Lower lobe of right lung (tissue), 2 donors: ENCODE data around the gene UBASH3B. TPM values are rescaled to one million over a fixed set of nuclear protein-coding genes. Genes with fewer than 3 reads are reported as not detected.

Experiments used
- ATAC-seq, 2 donors: fragments of 200-7000 bp; cut with Tn5 transposase; one replicate each; pipeline ENCODE4 v1.9.1; 2020 to 2022; ENCODE audit warnings: mild to moderate bottlenecking in 2 of 2, moderate library complexity in 2 of 2
- DNase-seq: peaks from one replicate; pipeline ENCODE4 v3.0.0-alpha.2; 2020
- H3K27ac ChIP-seq: fragments of 200-600 bp; one replicate; pipeline ENCODE4 v1.8.0; 2022
- H3K27me3 ChIP-seq: fragments of 200-600 bp; one replicate; pipeline ENCODE4 v1.8.0; 2022; ENCODE audit warnings: low read depth
- H3K36me3 ChIP-seq: fragments of 200-600 bp; one replicate; pipeline ENCODE4 v1.8.0; 2022; ENCODE audit warnings: mild to moderate bottlenecking
- H3K4me1 ChIP-seq: fragments of 200-600 bp; one replicate; pipeline ENCODE4 v1.8.0; 2022
- H3K4me3 ChIP-seq: fragments of 200-600 bp; one replicate; pipeline ENCODE4 v1.8.0; 2022; ENCODE audit warnings: mild to moderate bottlenecking
- H3K9me3 ChIP-seq: fragments of 200-600 bp; one replicate; pipeline ENCODE4 v1.8.0; 2022
- CTCF ChIP-seq: fragments of 200-600 bp; IDR thresholded peaks from one replicate; pipeline ENCODE4 v1.8.0; 2022; ENCODE audit warnings: antibody characterized with exemption, mild to moderate bottlenecking
- intact Hi-C: fragments of 100-400 bp; cut with DNase I; formaldehyde crosslinking; loops from one replicate; pipeline ENCODE4 v1.11.0; 2022
- total RNA-seq: library from RNA; stranded (reverse); fragmentation: NEBNext Ultra II Directional; extraction: Animal tissue kit (Norgen Biotek cat#: 25700); gene quantifications from one replicate; pipeline ENCODE4 v1.2.1, GENCODE V29; 2021
- donor health status: DM: no; HTN: yes; CAD: no; lungs with severe emphysema.

Gene UBASH3B
- total RNA-seq, 1 donor from 2014 or later, result 64.7 TPM

- H3K4me1 ChIP-seq, result peaks cover 11% of the 10 kb centered on the region
- DNase-seq (no peak), ATAC-seq (no peak)
- no peak overlapping the region for H3K4me3 ChIP-seq
- H3K27me3 ChIP-seq, result no peaks in the 10 kb centered on the region
- no peak overlapping the region for H3K27ac ChIP-seq
- intact Hi-C loops, result no loop called here
- no peaks in the 10 kb centered on the region for H3K9me3 ChIP-seq
- H3K36me3 ChIP-seq, result no peaks in the 10 kb centered on the region
- no peak for TF ChIP-seq CTCF
These were observed 52.4 kb downstream of the UBASH3B start for GRCh38 chr11:122707901-122708300.

- Histone ChIP-seq H3K9me3 (no peaks in the 10 kb centered on the region), H3K4me1 (peaks cover 11% of the 10 kb centered on the region), H3K36me3 (no peaks in the 10 kb centered on the region), H3K27ac (no peak overlapping the region), H3K27me3 (no peaks in the 10 kb centered on the region), H3K4me3 (no peak overlapping the region)
- no peak for TF ChIP-seq CTCF
- ATAC-seq (no peak), DNase-seq (no peak)
- intact Hi-C loops, result no loop called here
These were observed 53.7 kb downstream of the UBASH3B start for GRCh38 chr11:122709039-122709760.

GRCh38 chr11:122711362-122711761, 55.8 kb downstream of the UBASH3B start:
- DNase-seq (no peak), ATAC-seq (no peak)
- no peak for TF ChIP-seq CTCF
- Histone ChIP-seq H3K36me3 (no peaks in the 10 kb centered on the region), H3K4me1 (peaks cover 16% of the 10 kb centered on the region), H3K27ac (no peak overlapping the region), H3K4me3 (no peak overlapping the region), H3K9me3 (no peaks in the 10 kb centered on the region), H3K27me3 (no peaks in the 10 kb centered on the region)
- intact Hi-C loops, result no loop called here

GRCh38 chr11:122711831-122712381, 56.4 kb downstream of the UBASH3B start:
- Histone ChIP-seq H3K4me1 (peaks cover 22% of the 10 kb centered on the region), H3K27me3 (no peaks in the 10 kb centered on the region), H3K4me3 (no peak overlapping the region), H3K9me3 (no peaks in the 10 kb centered on the region), H3K36me3 (no peaks in the 10 kb centered on the region), H3K27ac (no peak overlapping the region)
- ATAC-seq (no peak), DNase-seq (no peak)
- TF ChIP-seq CTCF, result no peak
- intact Hi-C loops, result no loop called here

- H3K4me3 ChIP-seq, result no peak overlapping the region
- peaks cover 25% of the 10 kb centered on the region for H3K4me1 ChIP-seq
- H3K27me3 ChIP-seq, result no peaks in the 10 kb centered on the region
- DNase-seq (no peak), ATAC-seq (no peak)
- H3K9me3 ChIP-seq, result no peaks in the 10 kb centered on the region
- H3K27ac ChIP-seq, result no peak overlapping the region
- H3K36me3 ChIP-seq, result no peaks in the 10 kb centered on the region
- TF ChIP-seq CTCF, result no peak
- intact Hi-C loops, result no loop called here
These were observed 58.5 kb downstream of the UBASH3B start for GRCh38 chr11:122714004-122714403.
